HG03520 (cell line): ENCODE measurements around the gene LYRM4.

Experiments used
- ATAC-seq: cut with Tn5 transposase; IDR thresholded peaks from one replicate; pipeline ENCODE4 v1.9.1; 2021; ENCODE audit warnings: mild to moderate bottlenecking, moderate library complexity; ENCODE audit not compliant: unreplicated experiment

Gene LYRM4

GRCh38 chr6:5260661-5261544 is at the start of gene LYRM4, which contains the start of gene FARS2:
Gene LYRM4, minus strand, starts transcription at chr6:5260950. Its CDS starts 217 bp downstream, at chr6:5260733.
Gene FARS2, plus strand, starts transcription at chr6:5261513.
- ATAC-seq, result peak; percentile 72

- ATAC-seq, result no peak
Observed at GRCh38 chr6:5308066-5308465, 47.3 kb upstream of the LYRM4 start.

GRCh38 chr6:5307058-5307457 is 46.3 kb upstream of the LYRM4 start:
- no peak for ATAC-seq

GRCh38 chr6:5305968-5306626 is 45.3 kb upstream of the LYRM4 start:
- no peak for ATAC-seq

DNA sequence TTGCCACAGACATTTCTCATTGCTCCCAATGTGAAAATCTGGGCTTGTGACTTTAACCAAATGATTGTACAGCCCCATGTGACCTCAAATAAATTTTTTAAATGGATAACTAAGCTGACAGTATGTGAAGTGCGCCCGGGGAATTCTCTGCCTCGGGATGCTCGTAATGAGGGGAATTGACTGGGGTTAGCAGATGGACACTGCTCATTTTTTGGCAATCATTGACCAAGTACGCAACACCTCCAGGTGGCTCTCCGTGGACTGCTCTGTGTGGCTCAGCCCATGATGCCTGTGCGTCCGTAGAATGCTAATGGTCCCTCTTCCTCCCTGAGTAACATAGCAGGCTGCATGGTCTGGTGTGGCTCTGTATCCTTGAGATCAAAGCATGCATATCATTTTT is 42.9 kb upstream of the LYRM4 start:
- ATAC-seq, result no peak

- ATAC-seq, result peak; percentile 70
Observed at GRCh38 chr6:5302995-5303622, 42.4 kb upstream of the LYRM4 start.

GRCh38 chr6:5302220-5302946 is 41.6 kb upstream of the LYRM4 start:
- ATAC-seq, result peak; percentile 83

GRCh38 chr6:5300206-5300764 is 39.5 kb upstream of the LYRM4 start:
- ATAC-seq, result no peak

GRCh38 chr6:5295623-5296022 is 34.9 kb upstream of the LYRM4 start:
- no peak for ATAC-seq

DNA sequence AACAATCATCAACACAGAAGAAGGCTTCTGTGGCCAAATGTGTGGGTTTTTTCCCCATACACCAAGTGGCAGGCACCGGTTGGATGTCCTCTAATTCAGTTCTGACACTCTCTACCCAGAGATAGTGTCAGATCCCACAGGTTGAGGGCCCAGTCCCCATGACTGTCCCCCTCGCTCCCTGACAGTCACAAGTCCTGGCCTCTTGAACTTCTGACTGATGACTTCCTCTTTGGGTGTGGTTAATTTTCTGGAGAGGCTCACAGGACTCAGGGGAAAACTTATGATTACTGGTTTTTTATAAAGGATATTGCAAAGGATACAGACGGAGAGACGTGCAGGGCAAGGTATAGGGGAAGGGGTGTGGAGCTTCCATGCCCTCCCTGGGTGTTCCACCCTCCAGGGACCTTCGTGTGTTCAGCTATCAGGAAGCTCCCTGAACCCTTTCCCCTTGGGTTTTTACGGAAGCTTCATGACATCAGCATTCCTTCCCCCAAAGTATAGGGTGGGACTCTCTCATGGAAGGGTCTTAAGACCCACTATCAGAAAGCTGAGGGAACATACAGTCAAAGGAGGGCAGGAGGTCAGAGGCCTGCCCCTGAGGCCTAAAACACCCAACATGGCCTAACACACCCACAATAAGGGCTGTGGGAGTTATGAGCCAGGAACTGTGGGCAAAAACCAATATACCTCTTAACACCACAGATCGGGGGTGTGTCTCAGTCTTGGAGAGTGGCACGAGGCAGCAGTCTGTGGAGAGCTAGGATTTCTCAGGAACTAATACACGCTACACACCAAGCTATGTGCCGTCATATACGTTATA is 33.9 kb upstream of the LYRM4 start:
- ATAC-seq, result no peak

DNA sequence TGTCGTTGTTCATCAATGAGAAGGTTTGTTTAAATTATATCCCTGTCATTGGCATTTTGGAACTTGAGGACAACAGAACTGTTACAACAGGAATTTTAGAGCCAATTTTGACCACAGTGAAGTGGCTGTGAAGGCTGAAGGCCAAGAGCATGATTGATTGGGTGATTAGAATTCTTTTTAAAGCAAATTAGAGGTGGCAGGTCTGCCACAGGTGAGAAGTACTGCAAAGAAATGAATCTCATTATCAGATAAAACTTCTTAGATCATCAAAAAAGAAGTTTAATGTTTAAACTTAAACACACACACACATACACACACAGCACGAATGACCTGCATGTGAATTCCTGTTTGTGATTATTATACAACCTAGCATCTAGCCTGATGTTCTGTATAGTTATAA is 32.9 kb upstream of the LYRM4 start:
- no peak for ATAC-seq

DNA sequence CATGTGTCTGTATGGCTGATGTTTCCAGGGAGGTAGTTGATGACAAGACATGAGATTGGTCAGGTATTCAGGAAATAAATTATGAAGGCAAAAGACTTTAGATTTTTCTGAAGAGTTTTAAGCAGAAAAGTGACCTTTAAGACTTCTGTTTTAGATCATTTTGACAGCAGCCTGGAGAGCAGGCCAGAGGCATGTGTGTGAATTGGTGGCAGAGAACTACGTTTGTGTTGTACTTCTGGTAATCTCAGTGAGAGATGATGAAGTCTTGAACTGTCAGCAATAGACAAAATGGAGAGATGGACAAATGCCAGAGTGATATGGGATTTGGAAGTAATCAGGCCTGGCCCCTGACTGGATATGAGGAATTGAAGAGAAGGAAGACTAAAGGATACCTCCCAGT is 31.4 kb upstream of the LYRM4 start:
- ATAC-seq, result no peak

DNA sequence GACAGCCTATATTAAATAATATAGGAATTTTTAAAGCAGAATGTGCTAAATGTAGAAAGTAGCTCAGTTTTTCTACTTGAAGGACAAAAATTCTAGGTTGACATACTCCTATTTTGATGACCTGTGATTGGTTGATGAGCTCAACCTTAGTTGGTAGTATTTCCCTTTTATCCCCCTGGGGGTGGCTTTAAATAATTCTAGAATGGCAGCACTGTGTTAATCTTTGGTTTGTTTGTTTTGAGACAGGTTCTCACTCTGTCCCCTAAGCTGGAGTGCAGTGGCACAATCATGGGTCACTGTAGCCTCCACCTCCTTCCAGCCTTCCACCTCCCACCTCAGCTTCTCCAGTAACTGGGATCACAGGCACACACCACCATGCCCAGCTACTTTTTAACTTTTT is 29.8 kb upstream of the LYRM4 start:
- ATAC-seq, result no peak

- ATAC-seq, result no peak
Observed at GRCh38 chr6:5290097-5290496, 29.3 kb upstream of the LYRM4 start.

GRCh38 chr6:5287966-5288297 is 27.2 kb upstream of the LYRM4 start:
- ATAC-seq, result no peak

- ATAC-seq, result no peak
Observed at GRCh38 chr6:5287205-5287965, 26.6 kb upstream of the LYRM4 start.

DNA sequence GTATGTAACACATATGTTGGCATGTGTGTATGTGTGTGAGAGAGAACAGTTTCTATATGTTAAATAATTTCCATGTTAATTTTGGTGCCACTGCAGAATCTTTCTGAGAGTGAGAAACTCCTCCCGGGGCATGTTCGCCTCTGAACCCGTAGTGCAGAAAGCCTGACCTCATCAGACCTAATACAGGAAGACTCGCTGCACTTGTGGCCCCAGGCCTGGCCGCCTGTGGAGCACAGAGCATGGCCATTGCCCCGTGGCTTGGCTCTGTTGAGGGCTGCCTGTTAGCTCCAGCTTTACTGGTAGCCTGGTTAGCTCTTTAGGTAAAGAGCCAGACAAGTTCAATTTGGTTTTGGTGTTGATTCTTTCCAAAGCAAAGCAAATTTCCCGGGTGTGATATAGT is 26.0 kb upstream of the LYRM4 start:
- peak; percentile 62 for ATAC-seq

DNA sequence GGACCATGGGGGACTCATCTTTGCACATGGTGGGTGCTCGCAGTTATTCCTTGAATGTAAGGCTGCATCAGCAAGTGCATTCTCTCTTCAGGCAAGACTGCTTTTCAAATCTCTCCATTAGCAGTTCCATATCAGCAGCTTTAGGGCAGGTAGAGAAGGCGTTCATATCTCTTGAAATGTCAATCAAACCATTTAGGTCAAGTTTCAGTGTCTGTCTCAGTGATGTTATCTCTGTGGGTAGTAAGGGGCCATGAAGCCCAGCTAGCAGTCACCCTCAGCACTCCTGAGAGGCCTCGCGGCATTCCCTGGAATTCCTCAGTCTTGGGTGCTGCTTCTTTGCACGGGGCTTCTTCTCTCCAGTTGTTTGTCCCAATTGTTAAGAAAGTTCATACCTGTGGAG is 24.8 kb upstream of the LYRM4 start:
- no peak for ATAC-seq

- no peak for ATAC-seq
Observed at GRCh38 chr6:5285081-5285480, 24.3 kb upstream of the LYRM4 start.
